HUES64 (cell line): ENCODE data around the gene SLC35A3.

ENCODE experiments used
- H3K27ac ChIP-seq: 2 replicates; pipeline ENCODE4 v1.7.0; 2013; ENCODE audit warnings: low read depth, low read length, inconsistent platforms
- H3K27me3 ChIP-seq: 2 replicates; pipeline ENCODE4 v1.6.1; 2013; ENCODE audit warnings: mild to moderate bottlenecking, low read length; ENCODE audit not compliant: insufficient read depth
- H3K36me3 ChIP-seq: 2 replicates; pipeline ENCODE4 v1.6.1; 2013; ENCODE audit warnings: mild to moderate bottlenecking, low read length; ENCODE audit not compliant: insufficient read depth
- H3K4me1 ChIP-seq: 2 replicates; pipeline ENCODE4 v1.6.1; 2013; ENCODE audit warnings: mild to moderate bottlenecking, low read length, moderate library complexity; ENCODE audit not compliant: insufficient read depth
- H3K4me3 ChIP-seq: 2 replicates; pipeline ENCODE4 v1.5.1; 2013; ENCODE audit warnings: mild to moderate bottlenecking, low read length, moderate library complexity
- H3K9ac ChIP-seq: 2 replicates; pipeline ENCODE4 v1.6.1; 2013; ENCODE audit warnings: mild to moderate bottlenecking, low read depth, low read length
- H3K9me3 ChIP-seq: 2 replicates; pipeline ENCODE4 v1.6.1; 2013; ENCODE audit warnings: low read depth, low read length; ENCODE audit not compliant: insufficient read depth
- WGBS: fragments of 150-250, 120-280 bp; methylation state at CpG from one replicate; pipeline ENCODE4 v1.1.7; 2013; ENCODE audit warnings: missing lambda C conversion rate; 5-methylcytosine and 5-hydroxymethylcytosine counted together

Gene SLC35A3

GRCh38 chr1:100053119-100053518, 83.3 kb downstream of the SLC35A3 start:
- Histone ChIP-seq H3K27ac (no peak overlapping the region), H3K4me3 (no peak overlapping the region), H3K9me3 (no peaks in the 10 kb centered on the region), H3K27me3 (no peaks in the 10 kb centered on the region), H3K36me3 (peaks cover 15% of the 10 kb centered on the region), H3K4me1 (peaks cover 11% of the 10 kb centered on the region), H3K9ac (no peak overlapping the region)

- no peak overlapping the region for H3K27ac ChIP-seq
- no peaks in the 10 kb centered on the region for H3K27me3 ChIP-seq
- 94% methylated on average over 4 of the region's 4 CpGs for WGBS
- H3K4me3 ChIP-seq, result no peak overlapping the region
- no peak overlapping the region for H3K9ac ChIP-seq
- peaks cover 8% of the 10 kb centered on the region for H3K4me1 ChIP-seq
- peaks cover 21% of the 10 kb centered on the region for H3K36me3 ChIP-seq
- no peaks in the 10 kb centered on the region for H3K9me3 ChIP-seq
Measured at GRCh38 chr1:100053727-100054126, 83.9 kb downstream of the SLC35A3 start.

GRCh38 chr1:100061681-100062080, 91.9 kb downstream of the SLC35A3 start:
- H3K27ac ChIP-seq, result no peak overlapping the region
- peaks cover 75% of the 10 kb centered on the region for H3K36me3 ChIP-seq
- H3K27me3 ChIP-seq, result no peaks in the 10 kb centered on the region
- no peaks in the 10 kb centered on the region for H3K4me1 ChIP-seq
- WGBS, result 100% methylated on average over 1 of the region's 3 CpGs
- H3K4me3 ChIP-seq, result no peak overlapping the region
- H3K9me3 ChIP-seq, result no peaks in the 10 kb centered on the region
- no peak overlapping the region for H3K9ac ChIP-seq

GRCh38 chr1:100065183-100065968, 95.6 kb downstream of the SLC35A3 start:
- no peak overlapping the region for H3K27ac ChIP-seq
- no peak overlapping the region for H3K9ac ChIP-seq
- no peaks in the 10 kb centered on the region for H3K27me3 ChIP-seq
- H3K9me3 ChIP-seq, result no peaks in the 10 kb centered on the region
- H3K4me1 ChIP-seq, result no peaks in the 10 kb centered on the region
- 89% methylated on average over 1 of the region's 1 CpG for WGBS
- peaks cover 85% of the 10 kb centered on the region for H3K36me3 ChIP-seq
- H3K4me3 ChIP-seq, result no peak overlapping the region

- H3K4me3 ChIP-seq, result no peak overlapping the region
- no peaks in the 10 kb centered on the region for H3K27me3 ChIP-seq
- no peaks in the 10 kb centered on the region for H3K9me3 ChIP-seq
- no peak overlapping the region for H3K27ac ChIP-seq
- no peak overlapping the region for H3K9ac ChIP-seq
- WGBS, result 91% methylated on average over 2 of the region's 2 CpGs
- no peaks in the 10 kb centered on the region for H3K4me1 ChIP-seq
- peaks cover 85% of the 10 kb centered on the region for H3K36me3 ChIP-seq
Measured at GRCh38 chr1:100065969-100066227, 96.1 kb downstream of the SLC35A3 start.

GRCh38 chr1:100070201-100070939, 100.6 kb downstream of the SLC35A3 start:
- Histone ChIP-seq H3K36me3 (peaks cover 82% of the 10 kb centered on the region), H3K4me3 (no peak overlapping the region), H3K9me3 (no peaks in the 10 kb centered on the region), H3K27me3 (no peaks in the 10 kb centered on the region), H3K9ac (no peak overlapping the region), H3K4me1 (no peaks in the 10 kb centered on the region), H3K27ac (no peak overlapping the region)
- WGBS, result 92% methylated on average over 4 of the region's 5 CpGs

GRCh38 chr1:100073531-100073930, 103.7 kb downstream of the SLC35A3 start:
- Histone ChIP-seq H3K9ac (no peak overlapping the region), H3K4me3 (no peak overlapping the region), H3K36me3 (peaks cover 77% of the 10 kb centered on the region), H3K27ac (no peak overlapping the region), H3K4me1 (peaks cover 11% of the 10 kb centered on the region), H3K9me3 (no peaks in the 10 kb centered on the region), H3K27me3 (no peaks in the 10 kb centered on the region)
- 91% methylated on average over 2 of the region's 3 CpGs for WGBS

GRCh38 chr1:100074604-100075395, 105.0 kb downstream of the SLC35A3 start:
- H3K4me1 ChIP-seq, result peaks cover 11% of the 10 kb centered on the region
- no peaks in the 10 kb centered on the region for H3K27me3 ChIP-seq
- WGBS, result 92% methylated on average over 10 of the region's 11 CpGs
- no peak overlapping the region for H3K27ac ChIP-seq
- no peak overlapping the region for H3K4me3 ChIP-seq
- H3K9ac ChIP-seq, result no peak overlapping the region
- no peaks in the 10 kb centered on the region for H3K9me3 ChIP-seq
- H3K36me3 ChIP-seq, result peaks cover 76% of the 10 kb centered on the region

- Histone ChIP-seq H3K4me1 (peaks cover 11% of the 10 kb centered on the region), H3K36me3 (peaks cover 76% of the 10 kb centered on the region)
Measured at GRCh38 chr1:100075773-100076172, 106.0 kb downstream of the SLC35A3 start.

GRCh38 chr1:100076319-100076718, 106.5 kb downstream of the SLC35A3 start:
- Histone ChIP-seq H3K4me1 (peaks cover 11% of the 10 kb centered on the region), H3K9ac (no peak overlapping the region), H3K27ac (no peak overlapping the region), H3K36me3 (peaks cover 76% of the 10 kb centered on the region), H3K27me3 (no peaks in the 10 kb centered on the region), H3K4me3 (no peak overlapping the region), H3K9me3 (no peaks in the 10 kb centered on the region)
- WGBS, result no CpG with 5 or more reads among the region's 2 CpGs

More at GRCh38 chr1:100075773-100076172, 106.0 kb downstream of the SLC35A3 start:
- 97% methylated on average over 3 of the region's 3 CpGs for WGBS
- Histone ChIP-seq H3K27ac (no peak overlapping the region), H3K9ac (no peak overlapping the region), H3K4me3 (no peak overlapping the region), H3K27me3 (no peaks in the 10 kb centered on the region), H3K9me3 (no peaks in the 10 kb centered on the region)

- peaks cover 75% of the 10 kb centered on the region for H3K36me3 ChIP-seq
- H3K4me3 ChIP-seq, result no peak overlapping the region
- H3K9me3 ChIP-seq, result no peaks in the 10 kb centered on the region
- H3K27me3 ChIP-seq, result no peaks in the 10 kb centered on the region
- H3K27ac ChIP-seq, result no peak overlapping the region
- H3K9ac ChIP-seq, result no peak overlapping the region
- peaks cover 11% of the 10 kb centered on the region for H3K4me1 ChIP-seq
Measured at GRCh38 chr1:100076744-100077143, 106.9 kb downstream of the SLC35A3 start.
